NOMO-1 (cell line): ENCODE data around the gene PSMD8.
A peak's percentile ranks its signal among the peaks of the same experiment; 100 is the strongest.
"Not testable (repeated sequence)": the region's sequence is repeated elsewhere in the genome, so short reads cannot be mapped to it uniquely, and the experiment has no call there.

Experiments used
- DNase-seq, 2 experiments: peaks; one replicate each; lab custom pipeline; 2025; ENCODE audit not compliant: unreplicated experiment in 2 of 2; lab: John Stamatoyannopoulos, UW

PSMD8 gene

DNA sequence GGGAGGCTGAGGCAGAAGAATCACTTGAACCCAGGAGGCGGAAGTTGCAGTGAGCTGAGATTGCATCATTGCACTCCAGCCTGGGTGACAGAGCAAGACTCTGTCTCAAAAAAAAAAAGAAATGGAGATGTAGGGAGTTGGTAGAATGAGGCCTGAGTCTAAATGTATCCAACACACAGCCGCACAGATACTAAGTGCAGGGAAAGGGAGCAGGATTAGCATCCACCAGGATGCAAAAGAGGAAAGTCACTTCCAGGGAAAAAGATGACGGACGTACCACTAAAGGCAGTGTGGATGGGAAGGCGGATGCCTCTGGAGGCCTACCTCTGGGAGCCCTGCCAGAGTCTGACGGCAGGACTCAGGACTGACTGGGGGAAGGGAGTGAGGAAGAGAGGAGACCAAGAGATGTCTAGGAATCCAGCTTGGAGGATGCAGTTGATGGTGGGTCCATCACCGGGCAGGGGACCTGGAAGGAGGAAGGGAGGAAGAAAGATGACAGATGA lies 35.3 kb downstream of the PSMD8 start:
- no peak for DNase-seq

DNA sequence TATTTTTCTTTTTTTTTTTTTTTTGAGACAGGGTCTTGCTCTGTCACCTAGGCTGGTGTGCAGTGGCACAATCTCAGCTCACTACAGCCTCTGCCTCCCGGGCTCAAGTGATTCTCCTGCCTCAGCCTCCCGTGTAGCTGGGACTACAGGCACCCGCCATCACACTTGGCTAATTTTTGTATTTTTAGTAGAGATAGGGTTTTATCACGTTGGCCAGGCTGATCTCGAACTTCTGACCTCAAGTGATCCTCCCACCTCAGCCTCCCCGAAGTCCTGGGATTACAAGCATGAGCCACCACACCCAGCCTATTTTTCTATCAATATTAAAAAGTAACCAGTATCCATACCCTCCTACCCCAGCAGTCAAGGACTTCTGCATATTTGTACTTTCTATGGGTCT lies 36.0 kb downstream of the PSMD8 start:
- not testable (repeated sequence) for DNase-seq

DNA sequence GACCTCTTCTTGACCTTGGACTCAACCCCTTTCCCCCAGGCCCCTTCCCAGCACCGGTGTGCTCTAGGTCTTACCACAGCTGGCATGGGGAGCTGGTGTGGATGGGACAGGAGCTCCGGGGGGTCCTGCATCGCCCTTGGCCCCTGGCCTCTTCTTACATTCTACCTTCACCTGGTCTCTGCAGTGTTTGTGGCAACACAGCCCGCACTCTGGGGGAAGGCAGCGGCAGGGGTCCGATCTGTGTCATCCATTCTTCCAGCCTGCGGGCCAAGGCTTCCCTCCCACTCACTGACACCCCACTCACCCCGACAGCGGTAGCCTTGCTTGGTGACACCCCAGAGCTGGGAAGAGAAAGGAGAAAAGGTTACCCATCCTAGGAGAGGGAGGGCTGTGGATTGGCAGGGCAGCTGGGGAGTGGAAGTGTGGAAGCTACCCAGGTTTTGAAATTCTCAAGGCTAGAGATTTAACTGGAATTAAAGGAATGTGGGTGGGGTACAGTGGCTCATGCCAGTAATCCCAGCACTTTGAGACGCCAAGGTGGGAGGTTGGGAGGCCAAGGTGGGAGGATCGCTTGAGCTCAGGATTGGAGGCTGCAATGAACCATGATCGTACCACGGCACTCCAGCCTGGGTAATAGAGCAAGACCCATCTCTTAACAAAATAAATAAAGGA lies 36.8 kb downstream of the PSMD8 start:
- no peak for DNase-seq

DNA sequence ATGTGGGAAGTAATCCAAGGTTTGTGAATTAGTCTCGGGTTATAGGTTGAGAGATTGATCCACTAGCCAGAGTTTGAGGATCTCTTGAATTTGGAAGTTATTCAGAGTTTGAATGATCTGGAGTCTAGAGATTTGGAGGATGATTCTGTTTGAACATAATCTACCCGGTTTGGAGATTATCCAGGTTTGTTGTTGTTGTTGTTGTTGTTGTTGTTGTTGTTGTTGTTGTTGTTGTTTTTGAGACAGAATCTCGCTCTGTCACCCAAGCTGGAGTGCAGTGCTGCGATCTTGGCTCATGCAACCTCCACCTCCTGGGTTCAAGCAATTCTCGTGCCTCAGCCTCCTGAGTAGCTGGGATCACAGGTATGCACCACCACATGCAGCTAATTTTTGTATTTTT lies 37.5 kb downstream of the PSMD8 start:
- not testable (repeated sequence) for DNase-seq

DNA sequence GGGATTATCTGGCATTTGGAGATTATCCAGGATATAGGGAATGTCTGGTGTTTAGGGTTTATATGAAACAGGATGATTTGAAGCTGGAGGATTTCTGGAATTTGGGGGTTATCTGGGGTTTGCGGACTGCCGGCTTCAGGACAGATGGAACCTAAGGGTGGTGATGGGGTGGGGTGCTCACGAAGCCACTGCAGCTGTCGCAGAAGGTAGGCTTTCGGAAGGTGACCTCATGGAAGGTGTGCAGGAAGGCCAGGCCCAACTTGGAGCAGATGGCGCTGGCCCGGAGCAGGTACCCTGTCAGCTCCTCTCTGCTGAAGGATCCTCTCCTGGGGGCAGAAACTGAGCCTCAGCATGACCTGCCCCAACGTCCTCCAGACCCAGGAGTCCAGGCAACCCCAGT lies 38.1 kb downstream of the PSMD8 start:
- no peak for DNase-seq

DNA sequence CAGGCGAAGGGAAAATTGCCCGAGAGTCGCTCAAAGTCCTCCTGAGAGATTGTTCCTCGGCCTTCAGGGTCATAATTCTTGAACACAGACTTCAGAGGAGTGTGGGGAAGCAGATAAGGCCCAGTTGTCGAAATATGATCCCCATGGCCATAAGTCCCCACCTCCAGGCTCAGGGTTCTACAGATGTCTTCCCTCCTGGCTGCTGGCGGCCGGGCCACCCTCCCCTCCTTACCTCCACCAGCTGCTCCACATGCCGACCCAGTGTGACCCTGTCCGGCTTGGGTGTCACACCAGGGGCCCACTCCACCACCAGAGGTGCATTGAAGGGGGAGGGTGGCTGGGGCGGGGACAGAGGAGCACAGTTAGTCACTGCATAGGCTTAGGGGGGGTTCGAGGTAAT lies 38.6 kb downstream of the PSMD8 start:
- no peak for DNase-seq

DNA sequence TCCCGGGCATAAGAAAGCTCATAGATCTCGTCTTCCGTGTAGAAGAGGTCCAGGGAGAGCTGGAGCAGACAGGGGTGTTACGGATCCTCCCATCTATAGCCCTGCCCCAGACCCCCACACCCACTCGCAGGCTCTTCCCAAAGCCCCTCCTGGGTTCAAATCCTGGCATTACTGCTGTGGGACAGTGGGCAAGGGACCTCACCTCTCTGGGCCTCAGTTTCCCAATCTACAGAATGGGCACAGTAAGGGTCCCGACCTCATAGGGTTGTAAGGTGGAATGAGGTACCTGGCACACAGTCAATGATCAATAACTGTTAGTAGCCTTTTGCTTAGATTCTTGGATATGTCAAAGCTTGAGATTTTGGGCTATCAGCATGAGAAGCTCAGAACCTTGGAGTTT lies 39.0 kb downstream of the PSMD8 start:
- no peak for DNase-seq

DNA sequence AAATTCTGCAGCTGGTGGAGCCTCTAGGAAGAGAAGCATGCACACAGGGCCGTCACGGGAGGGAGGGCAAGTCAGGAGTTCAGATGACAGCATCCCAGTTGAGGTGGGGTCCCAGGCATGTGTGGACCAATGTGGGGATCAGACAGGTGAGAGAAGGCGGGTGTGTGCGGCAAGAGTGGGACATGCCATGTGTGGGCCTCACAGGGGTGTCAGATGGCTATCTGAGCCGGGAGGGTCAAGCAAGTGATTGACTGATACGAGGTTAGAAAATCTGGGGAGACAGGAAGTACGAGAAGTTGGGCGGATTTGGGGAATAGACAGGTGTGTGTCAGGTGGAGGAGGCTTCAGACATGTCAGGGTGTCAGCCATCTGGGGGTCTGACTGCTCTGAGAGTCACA lies 42.8 kb downstream of the PSMD8 start:
- DNase-seq = no peak

DNA sequence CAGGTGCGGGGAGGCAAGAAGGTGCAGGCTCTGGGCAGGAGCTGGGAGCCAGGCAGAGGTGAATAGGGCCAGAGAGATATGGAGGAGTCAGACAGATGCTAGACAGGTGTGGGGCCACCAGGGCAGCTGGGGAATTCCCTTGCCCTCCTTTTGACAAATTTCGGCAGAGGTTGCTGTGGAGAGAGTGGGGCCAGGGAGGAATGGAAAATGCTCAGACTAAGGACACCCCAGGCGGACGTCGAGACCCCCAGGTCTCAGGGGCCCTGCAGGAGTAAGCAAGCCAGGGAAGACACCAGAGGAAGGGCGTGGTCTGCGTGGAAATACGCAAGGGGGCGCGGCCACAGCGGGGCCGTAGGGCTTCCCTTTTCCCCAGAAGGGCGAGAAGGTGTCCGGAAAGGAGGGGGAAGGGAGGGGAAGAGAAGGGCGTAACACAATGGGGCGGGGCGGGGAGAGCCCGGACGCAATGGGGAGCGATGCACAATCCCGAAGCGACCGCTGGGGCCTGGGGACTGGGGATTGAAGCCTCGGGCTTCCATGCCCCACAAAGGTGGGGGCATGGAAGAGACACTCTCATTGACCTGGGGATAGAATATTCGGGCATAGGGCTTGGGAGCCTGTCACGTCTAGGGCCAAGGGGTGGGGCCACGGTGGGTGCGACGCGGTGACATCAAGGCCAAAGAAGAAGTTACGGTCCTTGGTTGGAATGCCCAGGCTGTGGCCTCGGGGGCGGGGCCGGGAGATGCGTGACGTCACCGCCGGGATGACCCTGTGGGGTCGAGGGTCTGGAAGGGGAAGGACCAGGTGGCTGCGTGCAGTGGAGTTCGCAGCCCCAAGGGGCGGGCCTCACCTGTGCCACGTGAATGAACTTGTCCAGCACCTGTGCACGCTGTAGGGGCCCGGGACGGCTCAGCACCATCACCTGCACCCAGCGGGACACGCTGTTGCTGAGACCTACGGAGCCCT lies 43.5 kb downstream of the PSMD8 start:
- peak; percentile 88 to 90 for DNase-seq

DNA sequence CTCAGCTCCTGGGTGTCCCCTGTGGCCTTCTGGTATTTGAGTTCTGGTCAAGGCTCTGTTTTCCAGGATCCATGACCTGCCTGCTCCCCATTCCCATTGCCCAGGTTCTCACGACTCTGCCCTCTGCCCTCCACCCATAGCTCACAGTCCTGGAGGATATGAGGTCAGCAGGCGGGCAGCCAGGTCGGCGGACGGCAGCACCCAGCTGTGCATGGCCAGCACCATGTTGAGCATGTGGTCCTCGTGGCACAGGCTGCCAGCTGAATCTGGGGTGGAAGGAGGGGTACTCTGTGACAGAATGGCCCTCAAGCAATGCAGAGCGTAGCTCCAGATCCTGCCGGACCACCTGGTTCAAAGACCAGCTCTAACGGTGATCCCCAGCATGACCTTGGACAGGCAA lies 46.6 kb downstream of the PSMD8 start:
- no peak for DNase-seq

DNA sequence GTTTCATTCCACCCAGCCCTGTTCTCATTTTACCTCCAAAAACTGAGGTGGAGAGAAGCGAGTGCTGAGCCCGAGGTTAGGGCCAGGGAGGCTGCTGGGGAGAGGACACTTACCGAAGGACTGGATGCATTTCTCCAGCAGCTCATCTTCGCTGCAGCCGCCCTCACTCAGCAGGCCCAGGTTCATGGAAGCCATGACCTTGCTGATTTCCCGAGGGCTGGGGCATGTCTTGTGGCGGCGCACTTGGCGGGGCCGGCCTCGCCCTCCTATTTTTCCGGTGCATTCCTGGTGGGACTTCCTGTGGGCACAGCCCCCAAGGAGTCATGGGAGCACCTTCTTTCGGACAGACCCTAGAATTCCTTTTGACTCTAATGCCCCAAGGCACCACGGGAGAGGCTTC lies 47.5 kb downstream of the PSMD8 start:
- DNase-seq = no peak

DNA sequence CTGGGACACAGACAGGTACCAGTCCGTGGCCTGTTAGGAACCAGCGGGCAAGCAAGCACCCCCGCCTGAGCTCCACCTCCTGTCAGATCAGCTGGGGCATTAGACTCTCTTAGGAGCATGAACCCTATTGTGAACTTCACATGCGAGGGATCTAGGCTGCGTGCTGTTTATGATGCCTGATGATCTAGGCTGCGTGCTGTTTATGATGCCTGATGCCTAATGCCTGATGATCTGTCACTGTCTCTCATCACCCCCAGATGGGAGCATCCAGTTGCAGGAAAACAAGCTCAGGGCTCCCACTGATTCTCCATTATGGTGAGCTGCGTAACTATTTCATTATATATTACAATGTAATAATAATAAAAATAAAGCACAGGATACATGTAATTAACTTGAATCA lies 48.1 kb downstream of the PSMD8 start:
- no peak for DNase-seq

DNA sequence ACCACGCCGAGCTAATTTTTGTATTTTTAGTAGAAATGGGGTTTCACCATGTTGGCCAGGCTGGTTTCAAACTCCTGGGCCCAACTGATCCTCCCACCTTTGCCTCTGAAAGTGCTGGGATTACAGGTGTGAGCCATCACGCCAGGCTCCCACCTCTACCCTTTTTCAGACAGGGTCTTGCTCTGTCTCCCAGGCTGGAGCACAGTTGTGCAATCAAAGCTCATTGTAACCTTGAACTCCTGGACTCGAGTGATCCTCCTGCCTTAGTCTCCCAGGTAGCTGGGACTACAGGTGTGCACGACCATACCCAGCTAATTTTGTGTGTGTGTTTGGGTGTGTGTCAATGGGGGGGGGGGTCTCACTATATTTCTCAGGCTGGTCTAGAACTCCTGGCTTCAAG lies 49.9 kb downstream of the PSMD8 start:
- DNase-seq = no peak

DNA sequence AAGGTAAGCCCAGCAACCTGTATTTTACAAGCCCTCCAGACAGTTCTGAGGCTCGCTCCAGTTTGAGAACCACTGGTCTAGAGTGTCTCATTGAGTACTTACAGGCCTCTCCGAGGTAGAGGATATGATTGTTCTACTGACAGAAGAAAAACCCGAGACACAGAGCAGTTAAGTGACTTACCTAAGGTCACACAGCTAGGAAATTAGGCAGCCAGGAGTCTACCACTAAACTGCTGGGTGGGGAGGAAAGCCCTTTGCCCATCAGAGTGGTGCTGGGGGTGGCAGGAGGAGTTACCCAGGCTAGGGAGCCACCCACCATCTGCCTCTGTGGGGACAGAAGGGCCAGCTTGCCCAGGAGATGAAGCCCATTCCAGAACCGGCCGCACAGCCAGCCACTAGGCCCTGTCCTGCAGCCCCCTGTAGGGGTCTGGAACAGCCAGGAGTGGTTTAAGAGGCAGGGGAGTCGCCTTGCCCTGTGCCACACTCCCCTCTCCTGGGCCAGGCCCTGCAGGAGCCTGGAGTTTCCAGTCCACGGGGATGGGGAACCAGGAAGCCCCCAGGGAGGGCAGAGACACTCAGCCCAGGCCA lies 50.9 kb downstream of the PSMD8 start:
- DNase-seq = peak in 1 of 2 experiments; percentile 9

DNA sequence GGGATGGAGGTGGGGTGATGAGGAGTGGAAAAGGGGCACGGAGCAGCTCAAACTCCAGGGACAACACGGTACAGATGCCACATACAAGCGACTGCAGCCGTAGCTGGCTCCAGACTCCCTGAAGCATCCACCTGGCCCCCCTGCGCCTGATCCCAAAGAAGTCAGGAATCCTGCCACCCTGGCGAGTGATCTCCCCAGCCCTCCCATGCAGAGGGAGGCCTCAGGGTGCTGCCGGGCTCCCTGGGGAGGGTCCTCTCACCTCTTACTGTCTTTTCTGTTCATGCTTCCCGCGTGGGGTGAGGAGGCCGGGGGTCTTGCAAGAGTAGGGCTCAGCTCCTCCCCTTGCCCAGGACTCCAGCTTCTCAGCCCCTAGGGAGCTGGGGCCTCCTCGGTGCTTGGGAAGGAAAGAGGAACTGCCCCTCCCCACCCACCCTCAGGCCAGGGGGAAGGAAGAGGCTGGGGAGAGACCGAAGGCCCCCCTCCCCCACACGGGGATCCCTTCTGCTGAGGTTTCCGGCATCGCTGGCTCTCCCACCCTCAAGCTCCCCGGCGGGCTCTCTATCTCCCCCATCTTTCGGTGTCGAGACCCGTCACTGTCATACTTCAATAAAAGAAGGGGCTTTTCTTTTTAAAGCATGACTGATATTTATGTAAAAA lies 51.6 kb downstream of the PSMD8 start, which contains the start of gene RASGRP4:
RASGRP4 (minus strand) TSS at position 410 of the 657 bp plus-strand sequence; CDS start at position 282, 128 bp downstream.
- peak; percentile 61 to 67 for DNase-seq

DNA sequence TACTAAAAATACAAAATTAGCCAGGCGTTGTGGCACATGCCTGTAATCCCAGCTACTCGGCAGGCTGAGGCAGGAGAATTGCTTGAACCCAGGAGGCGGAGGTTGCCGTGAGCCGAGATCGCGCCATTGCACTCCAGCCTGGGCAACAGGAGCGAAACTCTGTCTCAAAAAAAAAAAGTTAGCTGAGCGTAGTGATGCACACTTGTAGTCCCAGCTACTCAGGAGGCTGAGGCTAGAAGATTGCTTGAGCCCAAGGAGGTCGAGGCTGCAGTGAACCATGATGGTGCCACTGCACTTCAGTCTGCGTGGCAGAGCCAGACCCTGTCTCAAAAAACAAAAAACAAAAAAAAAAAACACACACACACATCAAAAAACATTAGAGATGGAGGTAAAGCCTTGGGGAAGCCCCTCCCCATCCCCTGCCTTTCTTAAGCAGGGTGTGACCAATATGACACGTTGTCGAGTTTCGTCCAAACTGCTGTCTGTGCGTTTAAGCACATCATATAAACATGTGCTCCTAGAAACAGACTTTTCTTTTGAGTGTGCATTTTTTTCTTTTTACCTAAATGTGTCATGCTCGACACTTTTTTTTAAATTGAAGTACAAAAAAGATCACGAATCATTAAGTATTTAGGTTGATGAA lies 52.8 kb downstream of the PSMD8 start:
- not testable (repeated sequence) for DNase-seq

DNA sequence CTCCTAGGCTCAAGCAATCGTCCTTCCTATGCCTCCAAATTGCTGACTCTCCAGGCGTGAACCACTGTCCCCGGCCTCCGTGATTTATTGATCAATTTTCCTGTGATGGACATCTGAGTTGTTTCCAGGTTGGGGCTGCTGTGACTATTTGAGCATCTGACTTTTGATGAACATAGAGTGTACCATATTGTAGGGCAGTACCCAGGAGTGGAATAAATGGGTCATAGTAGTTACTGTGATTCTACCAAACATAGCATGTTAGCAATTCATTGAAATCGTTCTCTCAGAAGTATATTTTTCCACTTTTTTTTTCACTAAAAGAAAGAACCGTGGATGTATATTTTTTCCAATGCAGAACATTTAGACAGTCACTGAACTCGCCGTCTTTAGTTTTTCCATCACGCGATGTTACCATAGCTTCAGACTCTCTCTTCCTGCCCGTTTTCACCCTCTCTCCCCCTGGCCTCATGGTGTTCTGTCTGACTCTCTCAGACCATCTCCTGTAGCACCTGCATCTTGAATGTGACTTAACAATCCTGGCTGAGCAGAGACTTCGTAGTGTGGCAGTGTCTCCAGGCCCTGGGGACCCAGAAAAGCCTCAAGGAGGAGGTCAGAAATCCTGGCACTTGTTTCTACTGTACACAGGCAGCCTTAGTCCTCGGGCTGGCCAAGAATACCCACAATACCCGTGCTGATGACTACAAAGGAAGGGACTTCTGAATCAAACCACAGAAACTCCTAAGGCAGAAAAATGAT lies 54.9 kb downstream of the PSMD8 start:
- DNase-seq = no peak

DNA sequence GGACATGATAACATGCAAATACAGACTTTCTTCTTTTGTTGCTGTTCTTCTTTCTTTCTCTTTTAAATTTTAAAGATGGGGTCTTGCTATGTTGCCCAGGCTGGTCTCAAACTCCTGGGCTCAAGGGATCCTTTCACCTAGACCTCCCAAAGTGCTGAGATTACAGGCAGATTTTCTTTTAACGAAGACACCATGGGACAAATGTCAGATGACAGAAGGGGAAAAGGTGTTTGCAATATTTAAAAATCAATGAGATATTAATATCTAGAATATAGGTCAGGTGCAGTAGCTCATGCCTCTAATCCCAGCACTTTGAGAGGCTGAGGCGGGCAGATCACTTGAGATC lies 55.4 kb downstream of the PSMD8 start:
- no peak for DNase-seq

DNA sequence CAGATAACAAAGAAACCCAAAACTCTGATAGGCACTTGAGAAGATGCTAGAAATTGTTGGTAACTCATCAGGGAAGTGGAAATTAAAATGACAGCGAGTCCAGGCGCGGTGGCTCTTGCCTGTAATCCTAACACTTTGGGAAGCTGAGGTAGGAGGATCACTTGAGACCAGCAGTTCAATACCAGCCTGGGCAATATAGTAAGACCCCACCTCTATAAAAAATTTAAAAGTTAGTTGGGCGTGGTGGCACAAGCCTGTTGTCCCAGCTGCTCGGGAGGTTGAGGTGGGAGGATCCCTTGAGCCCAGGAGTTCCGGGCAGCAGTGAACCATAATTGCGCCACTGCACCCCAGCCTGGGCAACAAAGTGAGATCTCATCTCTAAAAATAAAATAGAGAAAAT lies 56.6 kb downstream of the PSMD8 start:
- no peak for DNase-seq

DNA sequence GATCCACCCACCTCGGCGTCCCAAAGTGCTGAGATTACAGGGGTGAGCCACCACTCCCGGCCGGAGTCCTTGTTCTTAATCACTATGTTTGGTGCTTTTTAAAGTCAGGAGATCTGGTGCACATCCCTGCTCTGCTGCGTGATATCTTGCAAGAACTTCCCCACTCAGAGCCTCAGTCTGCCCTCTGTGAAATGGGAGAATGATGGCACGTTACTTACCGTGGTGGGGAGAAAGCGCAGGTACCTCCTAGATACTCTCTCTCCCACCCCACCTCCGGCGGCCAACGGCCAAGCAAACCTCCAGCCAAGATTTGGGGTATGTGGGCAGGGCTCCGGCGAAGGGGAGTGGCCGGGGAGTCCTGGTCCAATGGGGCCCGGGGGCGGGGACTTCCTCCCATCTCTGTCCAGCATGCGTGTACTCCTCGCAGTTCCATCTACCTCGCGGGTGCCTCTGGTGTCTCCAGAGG lies 58.9 kb downstream of the PSMD8 start, which contains the start of gene RYR1:
RYR1 (plus strand) TSS at position 424 of the 466 bp plus-strand sequence. CDS start 139 bp downstream, outside the sequence.
- DNase-seq = peak in 1 of 2 experiments; percentile 21
